ENCODE measurements around the gene ZBED4. TPM values are rescaled to one million over a fixed set of nuclear protein-coding genes. Genes with fewer than 3 reads are reported as not detected.

ZBED4 gene
- total RNA-seq, 1 donor from 2014 or later = 22.7 TPM

DNA sequence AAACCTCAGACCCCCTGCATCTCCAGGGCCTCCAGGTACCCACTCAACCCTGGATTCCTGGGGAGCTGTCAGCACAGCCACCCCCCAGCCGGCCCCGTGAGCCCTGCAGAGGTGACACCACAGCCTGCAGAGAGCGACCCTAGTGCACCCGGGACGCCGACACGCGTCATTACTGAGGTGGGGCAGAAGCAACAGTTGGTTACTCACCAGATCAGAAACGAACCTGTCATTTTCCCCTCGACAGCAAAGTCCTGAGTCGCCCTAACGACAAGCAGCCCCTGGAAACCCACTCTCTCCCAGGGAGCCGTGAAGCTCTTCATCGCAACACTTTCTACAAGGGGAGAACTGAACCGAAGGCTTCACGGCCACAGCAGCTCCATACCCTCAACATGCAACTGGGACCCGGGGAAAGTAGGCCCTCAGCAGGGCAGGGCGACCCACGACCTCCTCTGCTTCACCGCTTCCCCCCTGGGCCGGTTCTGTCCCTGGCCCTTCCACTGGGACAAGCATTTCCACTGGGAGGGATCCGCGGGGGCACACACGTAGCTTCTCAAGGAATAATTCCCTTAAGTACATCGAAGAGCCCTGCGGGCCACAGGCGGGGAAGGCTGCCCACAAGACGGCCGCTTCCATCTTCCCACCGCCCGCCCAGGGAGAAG, 27.6 kb upstream of the ZBED4 start:
- Histone ChIP-seq H3K4me2 (ENCODE audit: low read length) (peak overlapping the region; percentile 95), H3K27me3 (ENCODE audit: insufficient read depth, low read length) (no peaks in the 10 kb centered on the region), H2AFZ (ENCODE audit: low read depth, low read length) (no peak overlapping the region), H3K4me1 (ENCODE audit: insufficient read depth, low read length) (peaks cover 15% of the 10 kb centered on the region), H4K20me1 (ENCODE audit: insufficient read depth, low read length) (peaks cover 58% of the 10 kb centered on the region), H3K9me3 (ENCODE audit: insufficient read depth, low read depth, low read length) (no peaks in the 10 kb centered on the region), H3K9ac (ENCODE audit: low read length) (peak overlapping the region; percentile 90), H3K36me3 (ENCODE audit: insufficient read depth, low read length) (peaks cover 8% of the 10 kb centered on the region), H3K4me3 (ENCODE audit: insufficient read depth, low read depth, low read length) (peak overlapping the region; percentile 65), H3K79me2 (ENCODE audit: insufficient read depth, low read length) (peaks cover 61% of the 10 kb centered on the region), H3K27ac (ENCODE audit: low read depth, low read length) (peak overlapping the region; percentile 82)
- H3K27ac Mint-ChIP-seq (ENCODE audit: unreplicated experiment) = peak overlapping the region; percentile 98
- peaks cover 17% of the 10 kb centered on the region for H3K36me3 Mint-ChIP-seq (ENCODE audit: low read depth, unreplicated experiment)
- DNase-seq (ENCODE audit: low read depth) = peak; percentile 38
- peak overlapping the region; percentile 94 for H3K4me3 Mint-ChIP-seq (ENCODE audit: unreplicated experiment)
- FAIRE-seq = no peak
- TF ChIP-seq, protein P1, sequence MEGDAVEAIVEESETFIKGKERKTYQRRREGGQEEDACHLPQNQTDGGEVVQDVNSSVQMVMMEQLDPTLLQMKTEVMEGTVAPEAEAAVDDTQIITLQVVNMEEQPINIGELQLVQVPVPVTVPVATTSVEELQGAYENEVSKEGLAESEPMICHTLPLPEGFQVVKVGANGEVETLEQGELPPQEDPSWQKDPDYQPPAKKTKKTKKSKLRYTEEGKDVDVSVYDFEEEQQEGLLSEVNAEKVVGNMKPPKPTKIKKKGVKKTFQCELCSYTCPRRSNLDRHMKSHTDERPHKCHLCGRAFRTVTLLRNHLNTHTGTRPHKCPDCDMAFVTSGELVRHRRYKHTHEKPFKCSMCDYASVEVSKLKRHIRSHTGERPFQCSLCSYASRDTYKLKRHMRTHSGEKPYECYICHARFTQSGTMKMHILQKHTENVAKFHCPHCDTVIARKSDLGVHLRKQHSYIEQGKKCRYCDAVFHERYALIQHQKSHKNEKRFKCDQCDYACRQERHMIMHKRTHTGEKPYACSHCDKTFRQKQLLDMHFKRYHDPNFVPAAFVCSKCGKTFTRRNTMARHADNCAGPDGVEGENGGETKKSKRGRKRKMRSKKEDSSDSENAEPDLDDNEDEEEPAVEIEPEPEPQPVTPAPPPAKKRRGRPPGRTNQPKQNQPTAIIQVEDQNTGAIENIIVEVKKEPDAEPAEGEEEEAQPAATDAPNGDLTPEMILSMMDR (IDR thresholded peaks at IDR 0.05; ENCODE audit: insufficient read depth, low read depth, low read length) = no peak
- no peak for TF ChIP-seq EZH2 (IDR thresholded peaks at IDR 0.05; ENCODE audit: insufficient read depth, low read length)
- peaks cover 2% of the 10 kb centered on the region for H3K27me3 Mint-ChIP-seq (ENCODE audit: low read depth, unreplicated experiment)
- peaks cover 27% of the 10 kb centered on the region for H3K4me1 Mint-ChIP-seq (ENCODE audit: low read depth, unreplicated experiment)
- H3K9me3 Mint-ChIP-seq (ENCODE audit: unreplicated experiment) = peaks cover 2% of the 10 kb centered on the region

DNA sequence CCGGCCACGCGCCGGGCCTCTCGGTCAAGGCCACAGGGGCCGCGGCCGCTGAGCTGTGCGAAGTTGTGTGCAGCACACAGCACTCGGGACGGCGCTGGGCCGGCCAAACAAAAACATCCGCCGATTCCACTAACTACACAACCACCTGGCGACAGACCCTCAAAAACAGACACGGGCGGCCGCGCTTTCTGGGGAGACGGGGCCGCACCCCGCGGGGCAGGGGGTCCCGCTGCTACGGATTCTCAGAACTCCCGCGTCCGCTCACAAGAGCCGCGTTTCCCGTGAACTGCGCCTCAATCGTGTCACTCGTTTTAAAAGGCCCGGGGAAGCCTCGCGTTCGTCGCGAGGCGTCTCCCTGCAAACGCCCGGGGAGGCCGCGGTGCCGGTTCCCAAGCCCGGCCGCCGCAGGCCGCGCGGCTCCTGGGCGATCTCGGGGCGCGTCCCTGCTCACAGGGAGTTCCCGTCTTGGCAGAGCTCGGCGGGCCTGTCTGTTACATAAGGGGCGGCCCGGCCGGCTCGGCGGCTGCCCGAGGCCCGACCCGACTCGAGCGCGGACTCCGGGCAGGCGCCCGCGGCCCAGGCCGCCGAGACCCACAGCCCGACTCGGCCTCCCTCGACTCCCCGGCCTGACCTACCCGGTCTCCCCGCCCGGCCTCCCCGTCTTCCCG, 26.9 kb upstream of the ZBED4 start:
- Histone ChIP-seq H3K9me3 (ENCODE audit: insufficient read depth, low read depth, low read length) (no peaks in the 10 kb centered on the region), H3K9ac (ENCODE audit: low read length) (peak overlapping the region; percentile 90), H3K27ac (ENCODE audit: low read depth, low read length) (peak overlapping the region; percentile 82), H3K27me3 (ENCODE audit: insufficient read depth, low read length) (peaks cover 3% of the 10 kb centered on the region), H3K4me3 (ENCODE audit: insufficient read depth, low read depth, low read length) (peak overlapping the region; percentile 65), H3K4me2 (ENCODE audit: low read length) (peak overlapping the region; percentile 95), H3K36me3 (ENCODE audit: insufficient read depth, low read length) (peaks cover 8% of the 10 kb centered on the region), H3K79me2 (ENCODE audit: insufficient read depth, low read length) (peaks cover 54% of the 10 kb centered on the region), H4K20me1 (ENCODE audit: insufficient read depth, low read length) (peaks cover 52% of the 10 kb centered on the region), H3K4me1 (ENCODE audit: insufficient read depth, low read length) (peaks cover 15% of the 10 kb centered on the region), H2AFZ (ENCODE audit: low read depth, low read length) (no peak overlapping the region)
- DNase-seq (ENCODE audit: low read depth) = peak; percentile 25
- peak overlapping the region; percentile 94 for H3K4me3 Mint-ChIP-seq (ENCODE audit: unreplicated experiment)
- H3K27ac Mint-ChIP-seq (ENCODE audit: unreplicated experiment) = peak overlapping the region; percentile 53
- no peak for FAIRE-seq
- no peak for TF ChIP-seq EZH2 (IDR thresholded peaks at IDR 0.05; ENCODE audit: insufficient read depth, low read length)
- TF ChIP-seq, protein P1 (IDR thresholded peaks at IDR 0.05; ENCODE audit: insufficient read depth, low read depth, low read length) = no peak
- H3K27me3 Mint-ChIP-seq (ENCODE audit: low read depth, unreplicated experiment) = peaks cover 5% of the 10 kb centered on the region
- peaks cover 16% of the 10 kb centered on the region for H3K36me3 Mint-ChIP-seq (ENCODE audit: low read depth, unreplicated experiment)
- peaks cover 2% of the 10 kb centered on the region for H3K9me3 Mint-ChIP-seq (ENCODE audit: unreplicated experiment)
- H3K4me1 Mint-ChIP-seq (ENCODE audit: low read depth, unreplicated experiment) = peaks cover 27% of the 10 kb centered on the region

Data from astrocyte (in vitro differentiated cells and primary cell).